Measurements from ENCODE around the gene SPEG.

The SPEG gene

GRCh38 chr2:219459460-219460311 is 25.0 kb downstream of the SPEG start:
- peak; percentile 94 for TF ChIP-seq CTCF (IDR thresholded peaks at IDR 0.05; ENCODE audit: control insufficient read depth, insufficient read depth, low read depth, low read length, missing control alignments)
- H3K4me3 ChIP-seq (ENCODE audit: control insufficient read depth, low read depth, low read length), result no peak overlapping the region
- no peak for DNase-seq (ENCODE audit: low read depth)

- no peak overlapping the region for H3K4me3 ChIP-seq (ENCODE audit: control insufficient read depth, low read depth, low read length)
Measured at GRCh38 chr2:219460424-219460926, 25.8 kb downstream of the SPEG start.

GRCh38 chr2:219461047-219461514 is 26.4 kb downstream of the SPEG start:
- TF ChIP-seq CTCF (IDR thresholded peaks at IDR 0.05; ENCODE audit: control insufficient read depth, insufficient read depth, low read depth, low read length, missing control alignments), result no peak
- H3K4me3 ChIP-seq (ENCODE audit: control insufficient read depth, low read depth, low read length), result no peak overlapping the region
- DNase-seq (ENCODE audit: low read depth), result no peak

More at GRCh38 chr2:219460424-219460926, 25.8 kb downstream of the SPEG start:
- no peak for DNase-seq (ENCODE audit: low read depth)
- no peak for TF ChIP-seq CTCF (IDR thresholded peaks at IDR 0.05; ENCODE audit: control insufficient read depth, insufficient read depth, low read depth, low read length, missing control alignments)

DNA sequence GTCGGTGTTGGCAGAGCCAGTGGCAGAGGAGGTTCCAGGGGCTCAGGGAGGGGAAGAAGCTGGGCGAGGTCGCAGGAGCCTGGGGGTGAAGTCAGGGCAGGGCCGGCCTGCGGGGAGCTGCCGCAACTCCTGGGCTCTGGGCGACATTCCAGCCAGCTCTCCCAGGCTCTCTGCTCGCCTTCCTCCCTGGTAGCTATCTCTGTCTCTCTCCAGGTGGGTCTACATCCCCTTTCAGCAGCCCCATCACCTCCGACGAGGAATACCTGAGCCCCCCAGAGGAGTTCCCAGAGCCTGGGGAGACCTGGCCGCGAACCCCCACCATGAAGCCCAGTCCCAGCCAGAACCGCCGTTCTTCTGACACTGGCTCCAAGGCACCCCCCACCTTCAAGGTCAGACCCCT is 27.0 kb downstream of the SPEG start:
- no peak for DNase-seq (ENCODE audit: low read depth)
- no peak overlapping the region for H3K4me3 ChIP-seq (ENCODE audit: control insufficient read depth, low read depth, low read length)
- TF ChIP-seq CTCF (IDR thresholded peaks at IDR 0.05; ENCODE audit: control insufficient read depth, insufficient read depth, low read depth, low read length, missing control alignments), result no peak

DNA sequence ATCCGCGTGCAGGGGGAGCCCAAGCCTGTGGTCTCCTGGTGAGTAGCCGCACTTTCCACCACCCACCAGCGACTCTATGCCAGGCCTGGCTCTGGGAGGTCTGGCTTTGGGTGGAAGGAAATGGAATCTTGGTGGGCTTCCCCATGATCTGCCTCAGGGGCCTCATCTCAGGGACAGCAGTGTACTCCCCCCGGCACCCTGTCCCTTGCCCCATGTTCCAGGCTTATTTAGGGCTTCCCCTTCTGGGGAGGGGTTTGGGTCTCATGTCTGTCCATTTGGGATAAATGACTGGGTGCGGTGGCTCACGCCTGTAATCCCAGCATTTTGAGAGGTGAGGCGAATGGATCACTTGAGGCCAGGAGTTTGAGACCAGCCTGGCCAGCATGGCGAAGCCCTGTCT is 27.7 kb downstream of the SPEG start:
- no peak for TF ChIP-seq CTCF (IDR thresholded peaks at IDR 0.05; ENCODE audit: control insufficient read depth, insufficient read depth, low read depth, low read length, missing control alignments)
- no peak for DNase-seq (ENCODE audit: low read depth)
- H3K4me3 ChIP-seq (ENCODE audit: control insufficient read depth, low read depth, low read length), result no peak overlapping the region

GRCh38 chr2:219464286-219465032 is 29.8 kb downstream of the SPEG start:
- no peak overlapping the region for H3K4me3 ChIP-seq (ENCODE audit: control insufficient read depth, low read depth, low read length)
- TF ChIP-seq CTCF (IDR thresholded peaks at IDR 0.05; ENCODE audit: control insufficient read depth, insufficient read depth, low read depth, low read length, missing control alignments), result no peak
- no peak for DNase-seq (ENCODE audit: low read depth)

Data from AG09309 (cell line).